Measurements from ENCODE around the gene SDE2.
A peak's percentile ranks its signal among the peaks of the same experiment; 100 is the strongest.

Gene SDE2

GRCh38 chr1:225999227-225999911 lies at the start of gene SDE2:
SDE2 (minus strand) TSS chr1:225999343; CDS start chr1:225999312, 31 bp downstream.
- TF ChIP-seq CTCF (IDR thresholded peaks at IDR 0.05; ENCODE audit: low read depth, low read length), result no peak

GRCh38 chr1:226048886-226049285 lies 49.7 kb upstream of the SDE2 start:
- TF ChIP-seq CTCF (IDR thresholded peaks at IDR 0.05; ENCODE audit: low read depth, low read length), result no peak
- no peak overlapping the region for H3K4me3 ChIP-seq (ENCODE audit: low read depth, low read length)

More at GRCh38 chr1:225999227-225999911, at the start of gene SDE2:
- peak within 1 kb of the TSS; percentile 99 for H3K4me3 ChIP-seq (ENCODE audit: low read depth, low read length)

- TF ChIP-seq CTCF (IDR thresholded peaks at IDR 0.05; ENCODE audit: low read depth, low read length), result no peak
- H3K4me3 ChIP-seq (ENCODE audit: low read depth, low read length), result no peak overlapping the region
Measured at GRCh38 chr1:226047495-226047894, 48.4 kb upstream of the SDE2 start.

GRCh38 chr1:226046240-226046639 lies 47.1 kb upstream of the SDE2 start:
- H3K4me3 ChIP-seq (ENCODE audit: low read depth, low read length), result no peak overlapping the region
- TF ChIP-seq CTCF (IDR thresholded peaks at IDR 0.05; ENCODE audit: low read depth, low read length), result no peak

GRCh38 chr1:226044514-226045101 lies 45.5 kb upstream of the SDE2 start:
- TF ChIP-seq CTCF (IDR thresholded peaks at IDR 0.05; ENCODE audit: low read depth, low read length), result no peak
- H3K4me3 ChIP-seq (ENCODE audit: low read depth, low read length), result no peak overlapping the region

GRCh38 chr1:226041419-226041818 lies 42.3 kb upstream of the SDE2 start:
- TF ChIP-seq CTCF (IDR thresholded peaks at IDR 0.05; ENCODE audit: low read depth, low read length), result no peak
- no peak overlapping the region for H3K4me3 ChIP-seq (ENCODE audit: low read depth, low read length)

- no peak for TF ChIP-seq CTCF (IDR thresholded peaks at IDR 0.05; ENCODE audit: low read depth, low read length)
- no peak overlapping the region for H3K4me3 ChIP-seq (ENCODE audit: low read depth, low read length)
Measured at GRCh38 chr1:226038661-226039060, 39.5 kb upstream of the SDE2 start.
